SW 1271 (cell line): Measurements from ENCODE around the gene KDM8.
"Not testable (repeated sequence)": the region's sequence is repeated elsewhere in the genome, so short reads cannot be mapped to it uniquely, and the experiment has no call there.

Experiments used
- DNase-seq, 2 experiments: peaks; one replicate each; lab custom pipeline; 2025; lab: John Stamatoyannopoulos, UW

KDM8 gene

GRCh38 chr16:27242868-27243590 is 39.7 kb downstream of the KDM8 start:
- DNase-seq = no peak

- no peak for DNase-seq
Measured at GRCh38 chr16:27243725-27244362, 40.5 kb downstream of the KDM8 start.

DNA sequence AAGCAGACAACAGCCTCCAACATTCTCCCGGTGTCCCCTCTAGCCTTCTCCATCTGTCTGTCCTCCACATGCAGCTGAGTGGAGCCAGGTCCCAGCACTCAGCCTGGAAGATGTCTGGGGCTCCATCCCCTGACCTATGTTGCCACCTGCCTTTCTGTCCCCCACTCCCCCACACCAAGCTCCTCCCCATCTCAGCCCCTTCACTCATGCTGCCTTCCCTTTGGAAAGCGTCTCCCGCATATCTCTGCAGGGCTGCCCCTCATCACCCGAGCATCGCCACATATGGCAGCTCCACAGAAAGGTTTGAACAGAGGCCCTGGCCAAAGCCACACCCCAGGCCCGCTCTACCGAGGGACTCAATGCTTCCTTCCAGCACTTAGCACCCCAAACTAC is 41.0 kb downstream of the KDM8 start:
- no peak for DNase-seq

DNA sequence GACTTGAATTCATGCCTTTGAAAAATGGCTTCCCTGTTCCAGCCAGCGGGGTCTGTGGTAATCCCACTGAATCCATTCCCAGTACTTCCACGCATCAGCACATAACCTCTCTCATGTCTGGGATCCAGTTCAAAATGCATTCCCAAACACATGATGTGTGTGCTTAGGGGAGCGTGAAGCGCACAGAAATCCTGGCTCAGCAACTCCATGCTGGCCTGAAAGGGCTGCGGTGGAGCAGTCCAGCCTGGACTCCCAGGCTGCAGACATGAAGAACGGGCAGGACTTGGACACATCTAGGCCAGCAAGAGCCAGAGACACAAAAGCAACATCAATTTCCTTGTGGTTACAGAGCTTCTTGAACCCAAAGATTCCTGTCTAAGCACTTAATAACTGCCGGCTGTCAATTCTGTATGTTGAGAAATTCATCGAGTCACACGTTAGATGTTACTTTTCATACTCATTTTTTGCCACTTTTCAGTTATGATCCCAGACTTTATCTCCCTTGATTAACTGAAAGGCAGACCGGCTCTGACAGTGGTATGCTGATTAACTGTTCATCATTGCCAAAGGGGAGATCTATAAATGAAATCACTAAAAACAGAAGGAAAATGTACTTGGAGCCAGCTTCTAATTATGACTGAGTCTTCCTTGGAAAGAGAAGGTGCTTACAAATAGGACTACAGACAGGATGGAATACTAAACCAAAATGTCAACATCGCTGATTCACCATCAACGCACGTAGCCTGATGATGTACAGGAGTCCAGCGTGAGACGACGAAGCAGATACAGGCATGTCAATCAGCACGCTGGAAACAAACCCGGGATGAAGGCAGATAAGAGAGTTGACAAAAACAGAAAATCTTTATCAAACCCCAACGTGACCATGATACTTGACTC is 42.2 kb downstream of the KDM8 start:
- no peak for DNase-seq

DNA sequence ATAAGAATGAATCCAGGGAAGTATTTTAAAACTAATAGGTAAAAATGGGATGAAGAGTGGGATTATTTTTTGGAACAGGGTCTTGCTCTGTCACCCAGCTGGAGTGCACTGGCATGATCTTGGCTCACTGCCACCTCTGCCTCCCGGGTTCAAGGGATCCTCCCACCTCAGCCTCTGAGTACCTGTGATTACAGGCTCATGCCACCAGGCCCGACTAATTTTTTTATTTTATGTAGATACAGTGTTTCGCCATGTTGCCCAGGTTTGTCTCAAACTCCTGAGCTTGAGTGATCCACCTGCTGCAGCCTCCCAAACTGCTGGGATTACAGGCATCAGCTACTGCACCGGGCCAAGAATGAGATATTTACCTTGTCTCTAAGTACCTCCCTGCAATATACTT is 43.1 kb downstream of the KDM8 start:
- no peak for DNase-seq

DNA sequence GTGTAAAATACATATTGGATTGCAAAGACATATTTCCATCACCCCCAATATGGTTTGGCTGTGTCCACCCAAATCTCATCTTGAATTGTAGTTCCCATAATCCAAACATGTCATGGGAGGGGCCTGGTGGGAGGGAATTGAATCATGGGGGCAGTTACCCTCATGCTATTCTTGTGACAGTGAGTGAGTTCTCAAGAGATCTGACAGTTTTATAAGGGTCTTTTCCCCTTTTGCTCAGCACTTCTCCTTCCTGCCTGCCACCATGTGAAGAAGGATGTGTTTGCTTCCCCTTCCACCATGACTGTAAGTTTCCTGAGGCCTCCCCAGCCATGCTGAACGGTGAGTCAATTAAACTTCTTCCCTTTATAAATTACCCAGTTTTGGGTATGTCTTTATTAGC is 43.8 kb downstream of the KDM8 start:
- not testable (repeated sequence) for DNase-seq

- DNase-seq = no peak
Measured at GRCh38 chr16:27248036-27248435, 44.7 kb downstream of the KDM8 start.

DNA sequence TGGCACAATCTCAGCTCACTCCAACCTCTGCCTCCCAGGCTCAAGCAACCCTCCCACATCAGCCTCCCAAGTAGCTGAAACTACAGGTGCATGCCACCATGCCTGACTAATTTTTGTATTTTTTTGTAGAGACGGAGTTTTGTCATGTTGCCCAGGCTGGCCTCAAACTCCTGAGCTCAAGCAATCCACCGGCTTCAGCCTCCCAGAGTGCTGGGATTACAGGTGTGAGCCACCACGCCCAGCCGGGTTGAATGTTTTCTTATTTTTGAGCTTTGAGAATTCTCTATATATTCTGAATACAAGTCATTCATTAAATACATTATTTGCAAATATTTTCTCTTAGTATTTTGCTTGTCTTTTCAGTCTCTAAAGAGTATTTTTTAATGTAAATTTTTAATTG is 45.6 kb downstream of the KDM8 start:
- not testable (repeated sequence) for DNase-seq

GRCh38 chr16:27251541-27252205 is 48.3 kb downstream of the KDM8 start:
- no peak for DNase-seq

GRCh38 chr16:27252206-27252585 is 48.9 kb downstream of the KDM8 start:
- no peak for DNase-seq

GRCh38 chr16:27253526-27253930 is 50.2 kb downstream of the KDM8 start:
- DNase-seq = no peak

DNA sequence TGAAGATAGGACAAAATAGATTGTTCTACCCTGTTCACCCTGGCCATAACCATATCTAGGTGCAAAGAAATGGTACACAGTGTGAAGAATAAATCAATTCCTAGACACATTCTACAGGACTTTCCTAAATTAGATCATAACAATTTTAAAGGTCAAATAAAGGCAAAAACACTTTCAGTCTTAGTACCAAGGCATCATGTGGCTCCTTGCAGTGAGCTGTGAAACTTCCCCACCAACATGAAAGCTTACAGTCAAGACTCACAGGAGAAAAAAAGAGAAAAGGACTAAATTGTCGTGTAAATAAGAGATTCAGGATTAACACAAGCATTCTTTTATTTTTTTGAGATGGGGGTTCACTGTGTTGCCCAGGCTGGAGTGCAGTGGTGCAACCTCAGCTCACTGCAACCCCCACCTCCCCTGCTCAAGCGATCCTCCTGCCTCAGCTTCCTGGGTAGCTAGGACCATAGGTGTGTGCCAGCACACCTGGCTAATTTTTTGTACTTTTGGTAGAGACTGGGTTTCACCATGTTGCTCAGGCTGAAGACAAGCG is 51.0 kb downstream of the KDM8 start:
- DNase-seq = no peak

DNA sequence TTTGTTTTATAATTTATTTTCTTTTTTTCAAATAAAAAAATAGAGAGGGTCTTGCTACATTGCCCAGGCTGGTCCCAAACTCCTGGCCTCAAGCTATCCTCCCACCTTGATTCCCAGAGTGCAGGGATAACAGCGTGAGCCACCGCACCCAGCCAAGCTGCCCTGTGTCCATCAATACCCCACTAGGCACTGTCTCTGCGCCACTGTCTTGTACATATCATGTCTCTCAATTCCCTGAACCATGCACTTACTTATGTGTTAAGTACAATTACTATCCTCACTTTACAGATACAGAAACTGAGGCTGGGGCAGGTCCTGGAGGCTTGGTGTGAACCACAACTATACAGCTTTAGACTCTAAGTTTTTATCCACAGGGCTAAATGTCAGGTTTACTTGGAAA is 53.5 kb downstream of the KDM8 start:
- DNase-seq = no peak

GRCh38 chr16:27257271-27257670 is 53.9 kb downstream of the KDM8 start:
- DNase-seq = no peak

DNA sequence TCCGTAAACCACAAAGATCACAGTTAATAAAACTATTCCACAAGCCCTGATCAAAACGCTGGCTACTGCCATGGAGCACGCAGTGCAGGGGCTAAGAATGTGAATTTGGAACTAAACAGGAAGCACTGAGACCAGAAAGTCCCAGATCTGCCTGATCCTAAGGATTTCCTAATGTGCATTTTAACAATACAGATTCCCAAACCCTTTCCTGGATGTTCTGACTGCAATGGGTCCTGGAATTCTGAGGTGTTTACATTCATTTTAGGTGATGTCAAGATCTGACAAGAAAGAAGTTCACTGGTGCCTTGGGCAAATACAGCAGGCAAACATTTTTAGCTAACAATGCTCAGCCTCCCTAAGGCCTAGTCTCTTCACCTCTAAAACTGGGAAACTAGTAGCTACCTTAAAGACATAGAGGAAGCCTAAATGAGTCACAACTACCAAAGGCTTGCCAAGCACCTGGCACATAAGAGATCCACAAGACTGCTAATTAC is 55.0 kb downstream of the KDM8 start:
- DNase-seq = no peak

DNA sequence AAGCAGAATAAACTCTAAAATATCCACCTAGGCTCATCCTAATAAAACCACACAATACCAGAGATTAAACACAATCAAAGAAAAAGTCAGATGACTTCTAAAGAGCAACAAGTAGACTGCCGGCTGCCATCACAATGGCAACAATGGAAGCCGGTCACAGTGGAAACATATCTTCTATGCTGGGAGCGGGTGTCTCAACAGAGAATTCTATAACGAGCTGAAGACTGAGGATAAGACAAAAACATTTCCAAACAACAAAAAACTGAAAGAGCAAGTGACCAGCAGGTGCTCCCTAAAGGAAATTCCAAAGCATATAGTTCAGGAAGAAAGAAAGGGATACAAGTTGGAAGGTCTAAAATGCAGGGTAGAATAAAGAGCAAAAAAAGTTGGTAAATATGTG is 56.4 kb downstream of the KDM8 start:
- DNase-seq = no peak

GRCh38 chr16:27262904-27263423 is 59.6 kb downstream of the KDM8 start:
- DNase-seq = not testable (repeated sequence)

DNA sequence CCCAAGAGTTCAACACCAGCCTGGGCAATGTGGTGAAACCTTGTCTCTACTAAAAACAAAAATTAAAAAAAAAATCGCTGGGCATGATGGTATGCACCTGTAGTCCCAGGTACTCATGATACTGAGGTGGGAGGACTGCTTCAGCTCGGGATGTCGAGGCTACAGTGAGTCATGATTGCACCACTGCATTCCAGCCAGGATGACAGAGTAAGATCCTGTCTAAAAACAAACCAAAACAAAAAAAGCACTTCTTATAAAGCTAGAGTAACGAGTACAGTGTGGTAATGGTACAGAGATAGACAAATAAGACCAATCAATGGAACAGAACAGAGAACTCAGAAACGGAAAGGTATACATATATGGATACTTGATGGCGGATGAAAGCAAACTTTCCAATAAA is 60.8 kb downstream of the KDM8 start:
- DNase-seq = peak in 1 of 2 experiments; percentile 47

DNA sequence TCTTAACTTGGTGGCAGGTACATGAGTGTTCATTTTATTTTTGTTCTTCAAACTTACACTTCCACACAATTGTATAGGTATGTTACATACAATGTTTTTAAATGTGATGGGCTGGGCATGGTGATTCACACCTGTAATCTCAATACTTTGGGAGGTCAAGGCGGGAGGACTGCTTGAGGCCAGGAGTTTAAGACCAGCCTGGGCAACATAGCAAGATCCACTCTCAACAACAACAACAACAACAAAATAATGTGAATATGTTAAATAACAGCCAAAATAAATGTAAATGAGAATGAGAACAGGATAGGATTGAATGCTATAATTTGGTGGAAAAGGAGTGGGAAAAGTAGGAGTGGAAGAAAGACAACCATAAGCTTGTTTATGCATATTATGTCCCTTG is 62.7 kb downstream of the KDM8 start:
- no peak for DNase-seq

DNA sequence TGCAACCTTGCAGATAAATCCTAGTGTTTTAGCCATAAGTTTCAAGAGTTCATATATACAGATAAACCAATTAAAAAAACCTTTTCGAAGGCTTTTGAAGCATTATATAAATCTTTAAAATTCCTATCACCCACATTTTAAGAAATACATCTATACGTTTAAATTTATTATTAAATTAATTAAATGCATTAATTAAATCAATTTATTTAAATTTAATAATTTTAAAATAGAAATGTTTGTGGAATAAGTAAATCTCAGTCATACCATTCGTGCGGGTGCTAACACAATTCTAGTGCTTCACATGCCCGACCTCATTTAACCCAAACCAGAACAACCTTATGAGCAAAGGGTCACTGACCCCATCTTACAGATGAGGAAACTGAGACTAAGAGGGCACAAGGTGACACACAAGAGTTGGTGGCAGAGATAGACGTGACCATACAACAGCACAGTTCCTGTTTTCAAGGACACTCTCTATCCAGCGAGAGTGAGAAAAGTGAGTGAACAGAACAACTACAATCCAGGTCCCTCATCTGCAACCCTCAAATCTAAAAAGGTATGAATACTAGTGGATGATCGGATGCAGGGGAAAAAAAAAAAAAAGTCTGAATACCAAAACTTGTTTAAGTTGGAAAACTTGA is 63.8 kb downstream of the KDM8 start:
- DNase-seq = no peak
